MM.1S (cell line): ENCODE measurements around the gene ECT2.

Experiments used
- EZH2 ChIP-seq: fragments of 300-600 bp; sonication (generic); optimal IDR thresholded peaks from 2 replicates; pipeline ENCODE3; 2017; ENCODE audit warnings: low read depth, mild to moderate bottlenecking, antibody characterized with exemption, low read length, mixed read lengths
- TF ChIP-seq, protein P1 (sequence below): fragments of 300-600 bp; sonication (generic); IDR thresholded peaks from 2 replicates; pipeline ENCODE4 v1.5.1; 2016; ENCODE audit warnings: antibody characterized with exemption, low read length, mixed read lengths

DNA sequence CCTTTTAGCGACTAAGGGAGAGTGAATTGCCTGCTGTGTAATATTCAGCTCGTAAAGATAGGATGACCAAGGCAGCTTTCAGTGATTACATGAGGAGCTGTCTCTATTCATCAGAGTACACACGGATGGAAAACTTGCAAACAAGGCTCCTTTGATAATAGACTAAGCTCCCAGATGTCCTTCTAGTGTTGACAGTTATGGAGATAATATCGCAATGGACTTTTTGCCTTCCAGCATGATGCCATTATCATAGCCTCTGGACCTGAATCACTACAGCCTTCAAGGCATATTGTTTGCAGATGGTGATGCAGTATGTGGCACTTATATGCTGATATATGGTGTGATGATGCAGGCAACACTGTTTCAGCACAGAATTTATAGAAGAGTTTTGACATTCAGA is 93.9 kb downstream of the ECT2 start:
- TF ChIP-seq EZH2: no peak
- TF ChIP-seq, protein P1, sequence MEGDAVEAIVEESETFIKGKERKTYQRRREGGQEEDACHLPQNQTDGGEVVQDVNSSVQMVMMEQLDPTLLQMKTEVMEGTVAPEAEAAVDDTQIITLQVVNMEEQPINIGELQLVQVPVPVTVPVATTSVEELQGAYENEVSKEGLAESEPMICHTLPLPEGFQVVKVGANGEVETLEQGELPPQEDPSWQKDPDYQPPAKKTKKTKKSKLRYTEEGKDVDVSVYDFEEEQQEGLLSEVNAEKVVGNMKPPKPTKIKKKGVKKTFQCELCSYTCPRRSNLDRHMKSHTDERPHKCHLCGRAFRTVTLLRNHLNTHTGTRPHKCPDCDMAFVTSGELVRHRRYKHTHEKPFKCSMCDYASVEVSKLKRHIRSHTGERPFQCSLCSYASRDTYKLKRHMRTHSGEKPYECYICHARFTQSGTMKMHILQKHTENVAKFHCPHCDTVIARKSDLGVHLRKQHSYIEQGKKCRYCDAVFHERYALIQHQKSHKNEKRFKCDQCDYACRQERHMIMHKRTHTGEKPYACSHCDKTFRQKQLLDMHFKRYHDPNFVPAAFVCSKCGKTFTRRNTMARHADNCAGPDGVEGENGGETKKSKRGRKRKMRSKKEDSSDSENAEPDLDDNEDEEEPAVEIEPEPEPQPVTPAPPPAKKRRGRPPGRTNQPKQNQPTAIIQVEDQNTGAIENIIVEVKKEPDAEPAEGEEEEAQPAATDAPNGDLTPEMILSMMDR: no peak
